Brain microvascular endothelial cell (primary cell): ENCODE results near the gene NPRL2.

ENCODE experiments used
- DNase-seq: peaks from one replicate; pipeline ENCODE4 v3.0.0-alpha.2; 2020
- H3K27ac ChIP-seq: fragments of 250-450 bp; sonication (Bioruptor Pico); 2 replicates; pipeline ENCODE4 v1.5.1; 2020; ENCODE audit warnings: mild to moderate bottlenecking, moderate library complexity
- H3K27me3 ChIP-seq: fragments of 250-450 bp; sonication (Bioruptor Pico); replicated peaks from 2 replicates; pipeline ENCODE4 v1.5.1; 2020; ENCODE audit warnings: mild to moderate bottlenecking
- H3K36me3 ChIP-seq: fragments of 250-450 bp; sonication (Bioruptor Pico); replicated peaks from 2 replicates; pipeline ENCODE4 v1.5.1; 2020; ENCODE audit warnings: mild to moderate bottlenecking
- H3K4me3 ChIP-seq: 2 replicates; pipeline ENCODE4 v1.5.1; 2011; ENCODE audit warnings: low read depth, mild to moderate bottlenecking, control low read depth, low read length, moderate library complexity
- in situ Hi-C: cut with HindIII; loops from 2 replicates; pipeline ENCODE4 v1.10.0; 2017; ENCODE audit warnings: low sequenced_read_pairs, low pct_ligation_motif_present
- TF ChIP-seq, protein P1 (sequence below): IDR thresholded peaks from 2 replicates; pipeline ENCODE4 v1.5.1; 2011; ENCODE audit warnings: low read depth, mild to moderate bottlenecking, moderate library complexity, low read length, control low read depth, inconsistent platforms; ENCODE audit errors: missing control alignments

NPRL2 gene

DNA sequence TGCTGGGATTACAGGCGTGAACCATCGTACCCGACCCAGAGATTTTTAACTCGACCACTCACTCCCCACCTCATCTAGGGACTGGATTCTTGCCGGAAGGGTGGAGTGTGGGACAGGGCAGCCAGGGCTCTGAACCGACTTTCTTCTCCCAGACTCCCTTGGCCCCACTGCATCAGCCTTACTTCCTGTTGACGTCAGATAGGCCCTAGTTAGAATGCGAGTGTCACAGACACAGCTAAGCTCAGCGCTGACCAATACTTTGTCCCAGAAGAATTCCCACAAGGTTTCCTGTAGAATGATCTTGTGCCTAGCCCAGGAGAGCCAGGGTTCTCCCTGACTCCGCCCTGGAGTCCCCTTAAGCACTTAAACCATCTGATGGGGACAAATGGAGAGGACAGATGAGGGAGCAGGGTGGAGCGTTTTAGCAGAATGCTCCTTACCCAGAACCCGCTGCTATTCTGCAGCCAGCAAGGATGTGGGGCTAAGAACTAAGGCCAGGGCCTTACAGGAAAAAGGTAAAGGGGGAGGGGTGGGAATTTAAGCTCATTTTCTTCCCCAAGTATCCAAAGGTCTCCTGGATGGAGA lies 16.7 kb downstream of the NPRL2 start:
- TF ChIP-seq, protein P1, sequence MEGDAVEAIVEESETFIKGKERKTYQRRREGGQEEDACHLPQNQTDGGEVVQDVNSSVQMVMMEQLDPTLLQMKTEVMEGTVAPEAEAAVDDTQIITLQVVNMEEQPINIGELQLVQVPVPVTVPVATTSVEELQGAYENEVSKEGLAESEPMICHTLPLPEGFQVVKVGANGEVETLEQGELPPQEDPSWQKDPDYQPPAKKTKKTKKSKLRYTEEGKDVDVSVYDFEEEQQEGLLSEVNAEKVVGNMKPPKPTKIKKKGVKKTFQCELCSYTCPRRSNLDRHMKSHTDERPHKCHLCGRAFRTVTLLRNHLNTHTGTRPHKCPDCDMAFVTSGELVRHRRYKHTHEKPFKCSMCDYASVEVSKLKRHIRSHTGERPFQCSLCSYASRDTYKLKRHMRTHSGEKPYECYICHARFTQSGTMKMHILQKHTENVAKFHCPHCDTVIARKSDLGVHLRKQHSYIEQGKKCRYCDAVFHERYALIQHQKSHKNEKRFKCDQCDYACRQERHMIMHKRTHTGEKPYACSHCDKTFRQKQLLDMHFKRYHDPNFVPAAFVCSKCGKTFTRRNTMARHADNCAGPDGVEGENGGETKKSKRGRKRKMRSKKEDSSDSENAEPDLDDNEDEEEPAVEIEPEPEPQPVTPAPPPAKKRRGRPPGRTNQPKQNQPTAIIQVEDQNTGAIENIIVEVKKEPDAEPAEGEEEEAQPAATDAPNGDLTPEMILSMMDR: no peak
- Histone ChIP-seq H3K27ac (peak overlapping the region; percentile 94), H3K36me3 (peaks cover 27% of the 10 kb centered on the region), H3K4me3 (no peak overlapping the region), H3K27me3 (no peaks in the 10 kb centered on the region)
- in situ Hi-C loops: no loop called here
- peak; percentile 94 for DNase-seq

DNA sequence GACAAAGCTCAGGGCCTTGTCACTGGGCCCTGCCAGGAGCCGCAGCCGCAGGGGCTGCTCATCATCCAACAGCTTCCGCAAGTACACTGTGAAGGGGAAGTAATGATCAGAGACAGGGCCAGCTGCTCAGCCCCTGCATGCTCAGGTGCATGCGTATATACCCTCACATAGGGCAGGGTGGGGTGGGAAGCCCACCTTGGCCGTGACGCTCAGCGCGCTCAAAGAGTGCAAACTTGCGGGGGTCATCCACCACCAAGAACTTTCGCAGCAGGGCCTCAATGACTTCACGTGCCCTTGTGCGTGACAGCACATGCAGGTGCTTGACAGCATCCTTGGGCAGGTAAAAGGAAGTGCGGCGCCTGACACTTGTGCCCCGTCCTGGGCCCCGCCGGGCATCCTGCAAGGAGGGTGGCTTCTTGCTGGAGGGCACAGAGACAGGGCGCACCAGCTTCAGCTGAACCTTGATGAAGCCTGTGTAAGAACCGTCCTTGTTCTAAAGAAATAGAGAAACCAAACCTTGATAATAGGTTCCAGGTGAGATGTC lies 19.1 kb downstream of the NPRL2 start:
- no peaks in the 10 kb centered on the region for H3K27me3 ChIP-seq
- in situ Hi-C loops: no loop called here
- no peak for DNase-seq
- H3K36me3 ChIP-seq: peaks cover 27% of the 10 kb centered on the region
- no peak overlapping the region for H3K27ac ChIP-seq
- TF ChIP-seq, protein P1: no peak
- no peak overlapping the region for H3K4me3 ChIP-seq

DNA sequence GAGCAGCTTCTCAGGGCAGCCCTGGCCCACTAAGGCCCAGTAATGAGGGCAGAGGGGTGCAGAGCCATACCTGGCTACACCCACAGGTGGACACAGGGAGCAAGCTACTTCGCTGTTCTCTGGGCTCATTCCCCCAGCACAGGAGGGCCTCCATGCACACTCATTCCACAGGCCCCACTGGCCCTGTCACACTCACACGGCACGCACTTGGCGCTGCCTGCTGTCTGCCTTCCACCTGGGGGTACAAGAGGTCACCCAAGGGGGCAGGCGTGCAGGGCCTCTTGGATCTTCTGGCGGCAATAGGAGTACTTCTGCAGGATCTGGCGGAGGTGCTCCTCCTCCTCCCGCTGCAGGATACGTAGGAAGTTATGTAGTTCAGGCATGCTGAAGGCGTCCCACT lies 20.2 kb downstream of the NPRL2 start:
- no peak overlapping the region for H3K4me3 ChIP-seq
- no peak overlapping the region for H3K27ac ChIP-seq
- TF ChIP-seq, protein P1: no peak
- H3K27me3 ChIP-seq: no peaks in the 10 kb centered on the region
- H3K36me3 ChIP-seq: peaks cover 30% of the 10 kb centered on the region
- in situ Hi-C loops: no loop called here
- no peak for DNase-seq

DNA sequence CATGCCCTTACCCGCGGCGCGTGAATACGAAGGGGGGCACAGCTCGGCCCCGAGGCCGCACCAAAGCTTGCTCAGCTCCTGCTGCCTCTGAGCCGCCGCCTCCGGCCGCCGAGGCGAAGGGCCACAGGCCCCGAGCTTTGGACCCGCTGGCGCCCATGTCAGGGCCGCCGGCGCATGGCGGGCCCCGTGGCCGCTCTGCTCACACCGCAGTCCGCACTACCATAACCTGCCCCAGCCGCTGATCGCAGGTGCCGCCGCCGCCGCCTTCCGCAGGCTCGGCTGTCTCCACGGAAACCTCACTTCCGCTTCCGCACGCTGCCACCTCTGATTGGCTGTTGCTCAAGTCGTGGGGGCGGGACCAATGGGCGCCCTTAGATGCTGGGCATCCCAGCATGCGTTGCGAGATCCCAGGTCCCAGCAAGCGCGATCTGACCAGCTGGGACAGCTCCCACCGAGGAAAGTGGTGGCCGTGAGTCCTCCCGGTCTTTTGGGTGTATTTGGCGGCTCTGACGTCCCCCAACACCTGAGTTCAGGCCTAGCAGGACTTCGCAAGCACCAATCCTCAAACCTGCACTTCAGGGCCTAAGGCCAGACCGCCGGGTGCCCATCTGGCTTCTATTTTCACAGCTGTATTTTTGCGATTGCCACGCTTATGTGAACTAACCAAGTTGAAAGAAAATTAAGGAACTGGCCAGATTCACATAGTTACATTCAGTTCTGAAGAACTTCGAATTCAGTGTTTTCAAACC lies 22.5 kb downstream of the NPRL2 start, which contains the start of gene TUSC2:
Gene TUSC2, minus strand, starts transcription at position 281 of the 749 bp plus-strand sequence. Its CDS starts 124 bp downstream, at position 157.
- H3K4me3 ChIP-seq: peak within 1 kb of the TSS; percentile 84
- in situ Hi-C loops: no loop called here
- TF ChIP-seq, protein P1: no peak
- DNase-seq: peak; percentile 95
- peak within 1 kb of the TSS; percentile 26 for H3K27ac ChIP-seq
- no peaks in the 10 kb centered on the region for H3K27me3 ChIP-seq
- H3K36me3 ChIP-seq: peaks cover 30% of the 10 kb centered on the region

DNA sequence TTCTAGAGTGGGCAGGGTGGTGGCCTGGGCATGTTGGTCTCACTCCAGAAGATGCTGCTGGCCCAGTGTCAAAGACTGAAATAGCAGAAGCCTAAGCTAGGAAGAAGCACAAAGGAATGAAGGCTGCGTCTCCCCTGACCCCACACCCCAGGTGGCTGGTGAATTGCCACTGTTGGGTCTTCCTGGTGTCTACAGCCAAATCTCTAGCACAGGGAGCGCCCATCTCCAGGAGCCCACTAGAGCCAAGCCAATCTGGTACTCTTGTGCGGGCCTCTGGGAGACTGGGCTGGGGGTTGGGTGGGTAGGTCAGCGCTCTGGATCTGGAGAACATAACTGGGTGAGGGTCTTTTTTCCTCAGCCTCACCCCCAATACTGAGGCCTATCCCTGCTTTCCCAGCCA lies 23.4 kb downstream of the NPRL2 start:
- DNase-seq: no peak
- Histone ChIP-seq H3K4me3 (peak overlapping the region; percentile 84), H3K27ac (no peak overlapping the region), H3K36me3 (peaks cover 30% of the 10 kb centered on the region), H3K27me3 (no peaks in the 10 kb centered on the region)
- TF ChIP-seq, protein P1: no peak
- in situ Hi-C loops: no loop called here

DNA sequence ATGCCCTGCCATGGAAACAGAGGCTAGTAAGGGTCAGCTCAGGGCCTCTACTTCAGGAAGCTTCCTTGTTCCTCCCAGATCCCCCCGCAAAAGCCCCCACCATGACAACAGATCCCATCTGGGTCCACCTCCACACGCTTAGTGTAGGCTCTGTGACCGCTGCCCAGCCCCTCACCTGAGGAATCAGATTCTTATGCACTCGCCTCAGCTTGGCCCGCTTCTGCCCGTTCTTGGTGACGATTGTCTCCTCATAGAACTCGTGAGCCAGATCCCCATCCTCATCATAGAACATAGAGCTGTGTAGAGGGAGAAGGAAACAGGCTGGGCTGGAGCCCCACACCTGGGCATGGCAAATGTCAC lies 24.4 kb downstream of the NPRL2 start:
- H3K36me3 ChIP-seq: peaks cover 22% of the 10 kb centered on the region
- no peak overlapping the region for H3K4me3 ChIP-seq
- TF ChIP-seq, protein P1: no peak
- DNase-seq: no peak
- in situ Hi-C loops: no loop called here
- no peaks in the 10 kb centered on the region for H3K27me3 ChIP-seq
- H3K27ac ChIP-seq: no peak overlapping the region
